Vagina (tissue), 2 donors: ENCODE results near the gene APLP2. TPM values are rescaled to one million over a fixed set of nuclear protein-coding genes. Genes with fewer than 3 reads are reported as not detected.

ENCODE experiments used
- DNase-seq, 2 donors: peaks; one replicate each; pipeline ENCODE4 v3.0.0-alpha.2; 2017; ENCODE audit errors: extremely low spot score in 2 of 2
- H3K27ac ChIP-seq: fragments of 200-600 bp; sonication (generic); one replicate; pipeline ENCODE4 v1.5.1; 2019
- H3K27me3 ChIP-seq: fragments of 200-600 bp; sonication (generic); one replicate; pipeline ENCODE4 v1.5.1; 2019
- H3K36me3 ChIP-seq, 2 donors: fragments of 200-600 bp; sonication (generic); one replicate each; pipeline ENCODE4 v1.5.1; 2017 to 2019
- H3K4me1 ChIP-seq: fragments of 200-600 bp; sonication (generic); one replicate; pipeline ENCODE4 v1.5.1; 2019
- H3K4me3 ChIP-seq, 2 donors: fragments of 200-600 bp; sonication (generic); 1 replicate in 1 of 2; 2 replicates in 1 of 2; pipeline ENCODE4 v1.5.1; 2016 to 2019
- H3K9me3 ChIP-seq: fragments of 200-600 bp; sonication (generic); one replicate; pipeline ENCODE4 v1.5.1; 2019
- POLR2A ChIP-seq, 2 donors: fragments of 450-650 bp; IDR thresholded peaks; one replicate each; pipeline ENCODE4 v1.6.1; 2017; ENCODE audit warnings: antibody characterized with exemption in 2 of 2, mild to moderate bottlenecking in 2 of 2, moderate library complexity in 2 of 2
- POLR2AphosphoS5 ChIP-seq, 2 donors: sonication (generic); formaldehyde crosslinking; IDR thresholded peaks; one replicate each; pipeline ENCODE4 v1.9.0; 2017; ENCODE audit warnings: antibody characterized with exemption in 2 of 2, mild to moderate bottlenecking in 2 of 2, low read depth in 1 of 2; ENCODE audit not compliant: insufficient read depth in 1 of 2
- intact Hi-C: fragments of 100-400 bp; cut with DNase I; formaldehyde crosslinking; loops from one replicate; pipeline ENCODE4 v1.15.1; 2023
- total RNA-seq: library from RNA; depleted of rRNA; stranded (reverse); fragments of >200 nt; gene quantifications from one replicate; pipeline ENCODE4 v1.2.3, GENCODE V29; 2016
- TF ChIP-seq, protein P1 (sequence below), 3 experiments: fragments of 450-650 bp in 2 of 3; fragments of 200-600 bp in 1 of 3; sonication (generic) in 1 of 3; IDR thresholded peaks; one replicate each; pipeline ENCODE4 v1.5.1; 2017 to 2019; ENCODE audit warnings: antibody characterized with exemption in 3 of 3, mild to moderate bottlenecking in 2 of 3, moderate library complexity in 2 of 3

Gene APLP2
- total RNA-seq, 1 donor from 2014 or later, result 234 TPM

DNA sequence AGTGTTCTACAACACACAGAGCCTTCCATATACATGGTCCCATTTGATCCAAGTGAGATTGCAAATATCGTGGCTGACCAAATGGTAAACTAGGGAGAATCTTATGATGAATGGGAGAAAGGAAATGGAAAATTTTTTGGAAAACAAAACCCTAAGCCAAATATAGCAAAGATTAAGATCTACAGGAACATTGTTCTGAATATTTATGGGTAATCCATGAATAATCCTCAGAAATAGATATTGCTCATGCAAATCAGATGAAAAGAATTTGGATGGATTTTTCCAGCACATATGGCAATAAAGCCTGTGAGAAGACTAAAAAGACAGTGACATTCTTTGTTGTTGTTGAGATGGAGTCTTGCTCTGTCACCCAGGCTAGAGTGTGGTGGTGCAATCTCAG is 45.3 kb upstream of the APLP2 start:
- Histone ChIP-seq H3K9me3 (no peaks in the 10 kb centered on the region), H3K27ac (no peak overlapping the region), H3K36me3 (no peaks in the 10 kb centered on the region), H3K4me1 (no peaks in the 10 kb centered on the region), H3K27me3 (no peaks in the 10 kb centered on the region), H3K4me3 (no peak overlapping the region)
- no peak for TF ChIP-seq POLR2AphosphoS5 (IDR thresholded peaks at IDR 0.05; ENCODE audit: insufficient read depth in 1 of 2, low read depth in 1 of 2)
- TF ChIP-seq, protein P1, sequence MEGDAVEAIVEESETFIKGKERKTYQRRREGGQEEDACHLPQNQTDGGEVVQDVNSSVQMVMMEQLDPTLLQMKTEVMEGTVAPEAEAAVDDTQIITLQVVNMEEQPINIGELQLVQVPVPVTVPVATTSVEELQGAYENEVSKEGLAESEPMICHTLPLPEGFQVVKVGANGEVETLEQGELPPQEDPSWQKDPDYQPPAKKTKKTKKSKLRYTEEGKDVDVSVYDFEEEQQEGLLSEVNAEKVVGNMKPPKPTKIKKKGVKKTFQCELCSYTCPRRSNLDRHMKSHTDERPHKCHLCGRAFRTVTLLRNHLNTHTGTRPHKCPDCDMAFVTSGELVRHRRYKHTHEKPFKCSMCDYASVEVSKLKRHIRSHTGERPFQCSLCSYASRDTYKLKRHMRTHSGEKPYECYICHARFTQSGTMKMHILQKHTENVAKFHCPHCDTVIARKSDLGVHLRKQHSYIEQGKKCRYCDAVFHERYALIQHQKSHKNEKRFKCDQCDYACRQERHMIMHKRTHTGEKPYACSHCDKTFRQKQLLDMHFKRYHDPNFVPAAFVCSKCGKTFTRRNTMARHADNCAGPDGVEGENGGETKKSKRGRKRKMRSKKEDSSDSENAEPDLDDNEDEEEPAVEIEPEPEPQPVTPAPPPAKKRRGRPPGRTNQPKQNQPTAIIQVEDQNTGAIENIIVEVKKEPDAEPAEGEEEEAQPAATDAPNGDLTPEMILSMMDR (IDR thresholded peaks at IDR 0.05), result no peak
- TF ChIP-seq POLR2A (IDR thresholded peaks at IDR 0.05), result no peak
- no peak for DNase-seq
- intact Hi-C loops, result no loop called here

DNA sequence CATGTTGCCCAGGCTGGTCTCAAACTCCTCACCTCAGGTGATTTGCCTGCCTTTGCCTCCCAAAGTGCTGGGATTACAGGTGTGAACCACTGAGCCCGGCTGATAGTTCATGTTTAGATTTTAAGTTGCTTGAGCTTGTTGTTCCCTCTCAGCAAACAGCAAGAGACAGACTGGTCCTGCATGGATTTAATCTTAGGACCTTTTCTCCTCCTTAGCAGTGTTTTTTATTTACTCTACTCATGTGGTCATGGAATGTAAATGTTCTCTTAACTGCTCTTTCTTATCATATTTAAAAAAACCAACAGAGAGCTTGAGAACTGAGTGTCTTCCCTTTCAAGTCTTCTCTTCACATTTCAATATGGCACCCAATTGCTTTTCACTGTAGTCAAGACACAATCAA is 44.3 kb upstream of the APLP2 start:
- no peak overlapping the region for H3K27ac ChIP-seq
- no peak for DNase-seq
- no peaks in the 10 kb centered on the region for H3K9me3 ChIP-seq
- H3K36me3 ChIP-seq, result no peaks in the 10 kb centered on the region
- no peak overlapping the region for H3K4me3 ChIP-seq
- TF ChIP-seq POLR2AphosphoS5 (IDR thresholded peaks at IDR 0.05; ENCODE audit: insufficient read depth in 1 of 2, low read depth in 1 of 2) (no peak), POLR2A (IDR thresholded peaks at IDR 0.05) (no peak)
- TF ChIP-seq, protein P1 (IDR thresholded peaks at IDR 0.05), result no peak
- intact Hi-C loops, result no loop called here
- H3K4me1 ChIP-seq, result no peaks in the 10 kb centered on the region
- H3K27me3 ChIP-seq, result no peaks in the 10 kb centered on the region

- Histone ChIP-seq H3K4me1 (no peaks in the 10 kb centered on the region), H3K27me3 (no peaks in the 10 kb centered on the region), H3K9me3 (no peaks in the 10 kb centered on the region), H3K36me3 (no peaks in the 10 kb centered on the region), H3K27ac (no peak overlapping the region), H3K4me3 (no peak overlapping the region)
- DNase-seq, result no peak
- intact Hi-C loops, result no loop called here
- TF ChIP-seq POLR2AphosphoS5 (IDR thresholded peaks at IDR 0.05; ENCODE audit: insufficient read depth in 1 of 2, low read depth in 1 of 2) (no peak), POLR2A (IDR thresholded peaks at IDR 0.05) (no peak)
- TF ChIP-seq, protein P1 (IDR thresholded peaks at IDR 0.05), result no peak
These were observed 40.6 kb upstream of the APLP2 start for GRCh38 chr11:130029137-130029536.

GRCh38 chr11:130031056-130031455 is 38.6 kb upstream of the APLP2 start:
- TF ChIP-seq POLR2A (IDR thresholded peaks at IDR 0.05) (no peak), POLR2AphosphoS5 (IDR thresholded peaks at IDR 0.05; ENCODE audit: insufficient read depth in 1 of 2, low read depth in 1 of 2) (no peak)
- TF ChIP-seq, protein P1 (IDR thresholded peaks at IDR 0.05), result no peak
- no peak overlapping the region for H3K4me3 ChIP-seq
- no peaks in the 10 kb centered on the region for H3K9me3 ChIP-seq
- H3K4me1 ChIP-seq, result no peaks in the 10 kb centered on the region
- no peaks in the 10 kb centered on the region for H3K27me3 ChIP-seq
- no peak overlapping the region for H3K27ac ChIP-seq
- intact Hi-C loops, result no loop called here
- no peak for DNase-seq
- H3K36me3 ChIP-seq, result no peaks in the 10 kb centered on the region

DNA sequence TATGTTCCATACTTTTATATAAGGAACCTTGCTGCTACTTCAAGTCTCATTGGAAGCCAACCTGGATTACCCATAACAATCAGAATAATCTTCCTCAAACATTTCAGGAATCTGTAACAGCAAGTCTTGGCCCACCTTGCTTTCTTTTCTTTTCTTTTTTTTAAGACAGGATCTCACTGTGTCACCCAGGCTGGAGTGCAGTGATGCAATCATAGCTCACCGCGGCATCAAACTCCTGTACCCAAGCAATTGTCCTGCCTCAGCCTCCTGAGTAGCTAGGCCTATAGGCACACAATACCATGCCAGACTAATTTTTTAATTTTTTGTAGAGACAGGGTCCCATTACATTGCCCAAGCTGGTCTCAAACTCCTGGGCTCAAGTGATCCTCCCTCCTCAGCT is 37.7 kb upstream of the APLP2 start:
- Histone ChIP-seq H3K4me3 (no peak overlapping the region), H3K36me3 (no peaks in the 10 kb centered on the region), H3K27ac (no peak overlapping the region), H3K27me3 (no peaks in the 10 kb centered on the region), H3K9me3 (no peaks in the 10 kb centered on the region), H3K4me1 (no peaks in the 10 kb centered on the region)
- TF ChIP-seq, protein P1 (IDR thresholded peaks at IDR 0.05), result no peak
- TF ChIP-seq POLR2A (IDR thresholded peaks at IDR 0.05), result no peak
- TF ChIP-seq POLR2AphosphoS5 (IDR thresholded peaks at IDR 0.05; ENCODE audit: insufficient read depth in 1 of 2, low read depth in 1 of 2), result no peak
- no peak for DNase-seq
- intact Hi-C loops, result no loop called here
